IMR-90 (cell line): ENCODE measurements around the gene EMC8. TPM values are rescaled to one million over a fixed set of nuclear protein-coding genes. Genes with fewer than 3 reads are reported as not detected.

Experiments
- ATAC-seq: fragments of 200-7000 bp; cut with Tn5 transposase; 2 replicates; pipeline ENCODE4 v1.9.1; 2020; ENCODE audit warnings: low read depth, mild to moderate bottlenecking, moderate library complexity
- BruUV-seq: library from RNA; stranded (reverse); fragments of 400-500 nt; replicated peaks from 2 replicates; lab custom pipeline; 2021; lab: Mats Ljungman, UMichigan
- CTCF ChIA-PET: fragments of 300-600 bp; formaldehyde crosslinking; extraction: SDS; loops from one replicate; lab custom pipeline; 2021; ENCODE audit warnings: antibody characterized with exemption; lab: Yijun Ruan, JAX
- POLR2A ChIA-PET: fragments of 300-600 bp; sonication (Branson Sonifier 250); formaldehyde crosslinking; loops from one replicate; lab custom pipeline; 2022; ENCODE audit warnings: antibody characterized with exemption; ENCODE audit not compliant: unreplicated experiment; lab: Charles Lee
- DNase-seq: peaks from one replicate; pipeline ENCODE4 v3.0.0; 2013
- H2AFZ ChIP-seq: replicated peaks from 2 replicates; pipeline ENCODE3; 2013; ENCODE audit warnings: low read length, mild to moderate bottlenecking; ENCODE audit not compliant: poor library complexity
- H2AK5ac ChIP-seq: 2 replicates; pipeline ENCODE4 v1.6.1; 2013; ENCODE audit warnings: low read depth, low read length, inconsistent platforms
- H2AK9ac ChIP-seq: replicated peaks from 2 replicates; pipeline ENCODE3; 2013; ENCODE audit warnings: mild to moderate bottlenecking, low read depth, low read length, moderate library complexity; ENCODE audit not compliant: poor library complexity
- H2BK120ac ChIP-seq: 2 replicates; pipeline ENCODE4 v1.6.1; 2013; ENCODE audit warnings: low read depth, low read length, inconsistent platforms
- H2BK15ac ChIP-seq: 3 replicates; pipeline ENCODE4 v1.6.1; 2013; ENCODE audit warnings: low read depth, low read length, inconsistent platforms
- H2BK20ac ChIP-seq: 2 replicates; pipeline ENCODE4 v1.6.1; 2013; ENCODE audit warnings: low read depth, mild to moderate bottlenecking, inconsistent platforms, low read length, moderate library complexity
- H2BK5ac ChIP-seq: 2 replicates; pipeline ENCODE4 v1.6.1; 2013; ENCODE audit warnings: mild to moderate bottlenecking, low read depth, low read length, inconsistent platforms; ENCODE audit not compliant: poor library complexity, severe bottlenecking
- H3K14ac ChIP-seq: replicated peaks from 2 replicates; pipeline ENCODE4 v1.6.1; 2013; ENCODE audit warnings: low read depth, low read length, inconsistent platforms
- H3K18ac ChIP-seq: 2 replicates; pipeline ENCODE4 v1.6.1; 2013; ENCODE audit warnings: low read depth, low read length, control low read depth
- H3K23ac ChIP-seq: 2 replicates; pipeline ENCODE4 v1.6.1; 2013; ENCODE audit warnings: low read depth, low read length, inconsistent platforms
- H3K27ac ChIP-seq: 2 replicates; pipeline ENCODE4 v1.5.1; 2013; ENCODE audit warnings: mild to moderate bottlenecking, control low read depth, low read length; ENCODE audit not compliant: insufficient read depth
- H3K27me3 ChIP-seq: 2 replicates; pipeline ENCODE4 v1.6.1; 2013; ENCODE audit warnings: low read length; ENCODE audit not compliant: control insufficient read depth, insufficient read depth
- H3K36me3 ChIP-seq: 2 replicates; pipeline ENCODE4 v1.6.1; 2013; ENCODE audit warnings: low read length, mixed read lengths; ENCODE audit not compliant: control insufficient read depth, insufficient read depth
- H3K4ac ChIP-seq: 2 replicates; pipeline ENCODE4 v1.6.1; 2013; ENCODE audit warnings: low read depth, low read length, inconsistent platforms
- H3K4me1 ChIP-seq: 2 replicates; pipeline ENCODE4 v1.6.1; 2013; ENCODE audit warnings: low read length, mixed read lengths; ENCODE audit not compliant: control insufficient read depth, insufficient read depth
- H3K4me2 ChIP-seq: 2 replicates; pipeline ENCODE4 v1.6.1; 2013; ENCODE audit warnings: low read depth, mild to moderate bottlenecking, control low read depth, low read length, moderate library complexity
- H3K4me3 ChIP-seq: 2 replicates; pipeline ENCODE4 v1.5.1; 2013; ENCODE audit warnings: low read depth, mild to moderate bottlenecking, control low read depth, low read length, moderate library complexity; ENCODE audit not compliant: insufficient read depth
- H3K56ac ChIP-seq: 2 replicates; pipeline ENCODE4 v1.6.1; 2013; ENCODE audit warnings: low read length, inconsistent platforms; ENCODE audit not compliant: insufficient read depth; ENCODE audit errors: extremely low read depth
- H3K79me1 ChIP-seq, 2 experiments: 2 replicates each; pipeline ENCODE4 v1.6.1; 2013; ENCODE audit warnings: low read length in 2 of 2, inconsistent platforms in 1 of 2, low read depth in 1 of 2
- H3K9ac ChIP-seq: 2 replicates; pipeline ENCODE4 v1.6.1; 2013; ENCODE audit warnings: low read depth, low read length, control low read depth
- H3K9me1 ChIP-seq: 2 replicates; pipeline ENCODE4 v1.6.1; 2013; ENCODE audit warnings: low read length, inconsistent platforms; ENCODE audit not compliant: insufficient read depth
- H3K9me3 ChIP-seq: 2 replicates; pipeline ENCODE4 v1.6.1; 2013; ENCODE audit warnings: low read length; ENCODE audit not compliant: control insufficient read depth, insufficient read depth
- H4K20me1 ChIP-seq: 2 replicates; pipeline ENCODE4 v1.6.1; 2013; ENCODE audit warnings: low read length, inconsistent platforms; ENCODE audit not compliant: insufficient read depth
- H4K5ac ChIP-seq: 2 replicates; pipeline ENCODE4 v1.6.1; 2013; ENCODE audit warnings: mild to moderate bottlenecking, low read depth, low read length, control low read depth
- H4K8ac ChIP-seq, 2 experiments: 2 replicates each; pipeline ENCODE4 v1.6.1; 2013; ENCODE audit warnings: low read depth in 2 of 2, low read length in 2 of 2, control low read depth in 1 of 2, inconsistent platforms in 1 of 2
- H4K91ac ChIP-seq: 2 replicates; pipeline ENCODE4 v1.6.1; 2013; ENCODE audit warnings: low read depth, low read length, inconsistent platforms; ENCODE audit not compliant: insufficient read depth
- BHLHE40 ChIP-seq: fragments of 150-350 bp; IDR thresholded peaks from 2 replicates; pipeline ENCODE4 v1.6.1; 2016; ENCODE audit warnings: mild to moderate bottlenecking, low read depth, low read length
- CEBPB ChIP-seq: IDR thresholded peaks from 2 replicates; pipeline ENCODE4 v1.6.1; 2012; ENCODE audit warnings: low read depth, low read length, improper control_type of control experiment
- CHD1 ChIP-seq: IDR thresholded peaks from 2 replicates; pipeline ENCODE4 v1.6.1; 2012; ENCODE audit warnings: low read depth, low read length, improper control_type of control experiment
- MAFK ChIP-seq: IDR thresholded peaks from 2 replicates; pipeline ENCODE4 v1.6.1; 2012; ENCODE audit warnings: low read depth, low read length, improper control_type of control experiment
- MAZ ChIP-seq: IDR thresholded peaks from 2 replicates; pipeline ENCODE4 v1.6.1; 2012; ENCODE audit warnings: low read depth, mild to moderate bottlenecking, low read length, improper control_type of control experiment, moderate library complexity, borderline replicate concordance
- MXI1 ChIP-seq: IDR thresholded peaks from 2 replicates; pipeline ENCODE4 v1.6.1; 2012; ENCODE audit warnings: low read depth, mild to moderate bottlenecking, low read length, moderate library complexity, borderline replicate concordance
- NFE2L2 ChIP-seq: fragments of 150-350 bp; IDR thresholded peaks from 2 replicates; pipeline ENCODE4 v1.6.1; 2016; ENCODE audit warnings: low read depth, mild to moderate bottlenecking, low read length
- POLR2A ChIP-seq: IDR thresholded peaks from 2 replicates; pipeline ENCODE4 v1.6.1; 2012; ENCODE audit warnings: mild to moderate bottlenecking, low read depth, low read length
- RCOR1 ChIP-seq: IDR thresholded peaks from 2 replicates; pipeline ENCODE4 v1.6.1; 2012; ENCODE audit warnings: mild to moderate bottlenecking, low read length, improper control_type of control experiment; ENCODE audit not compliant: insufficient replicate concordance
- SMC3 ChIP-seq: fragments of 150-350 bp; IDR thresholded peaks from 2 replicates; pipeline ENCODE4 v1.6.1; 2016; ENCODE audit warnings: low read depth, mild to moderate bottlenecking, antibody characterized with exemption, low read length, moderate library complexity
- WGBS, 2 experiments: methylation state at CpG; one replicate each; pipeline versions ENCODE4 v1.1.5 to v1.1.7; 2013; ENCODE audit warnings: missing lambda C conversion rate in 2 of 2; ENCODE audit not compliant: insufficient read length in 1 of 2; ENCODE audit errors: extremely low coverage in 2 of 2; 5-methylcytosine and 5-hydroxymethylcytosine counted together
- dilution Hi-C: fragments of 300-500 bp; cut with HindIII; formaldehyde crosslinking; loops from one replicate; pipeline ENCODE4 v1.14.3; 2018; ENCODE audit warnings: low sequenced_read_pairs; ENCODE audit not compliant: unreplicated experiment
- in situ Hi-C: fragments of 300-500 bp; cut with MboI; formaldehyde crosslinking; loops from 3 replicates; pipeline ENCODE4 v1.14.3; 2019; ENCODE audit warnings: low sequenced_read_pairs, inconsistent platforms, mixed read lengths
- intact Hi-C: fragments of 100-400 bp; cut with micrococcal nuclease; formaldehyde crosslinking; loops from 2 replicates; pipeline ENCODE4 v1.10.0; 2022
- polyA plus RNA-seq, 3 experiments: library from polyadenylated mRNA; depleted of rRNA; stranded (reverse); fragments of >200 nt; gene quantifications; 2 replicates each; pipeline ENCODE4 v1.2.3, GENCODE V29; 2012; ENCODE audit warnings: low replicate concordance in 1 of 3
- total RNA-seq: library from RNA; depleted of rRNA; stranded (reverse); fragments of >200 nt; gene quantifications from 2 replicates; pipeline ENCODE4 v1.2.3, GENCODE V29; 2012
- TF ChIP-seq, protein P1 (sequence below): fragments of 150-350 bp; IDR thresholded peaks from 2 replicates; pipeline ENCODE4 v1.6.1; 2016; ENCODE audit warnings: low read depth, mild to moderate bottlenecking, low read length, moderate library complexity, borderline replicate concordance
- TF ChIP-seq, protein P2 (sequence below): conservative IDR thresholded peaks from 2 replicates; pipeline ENCODE4 v1.5.1; 2012; ENCODE audit warnings: mild to moderate bottlenecking, low read depth, low read length, improper control_type of control experiment

EMC8 gene
- total and polyA plus RNA-seq, 2 of the 4 experiments (the other 2 are of a cell fraction), result 23.7 to 48.9 TPM

DNA sequence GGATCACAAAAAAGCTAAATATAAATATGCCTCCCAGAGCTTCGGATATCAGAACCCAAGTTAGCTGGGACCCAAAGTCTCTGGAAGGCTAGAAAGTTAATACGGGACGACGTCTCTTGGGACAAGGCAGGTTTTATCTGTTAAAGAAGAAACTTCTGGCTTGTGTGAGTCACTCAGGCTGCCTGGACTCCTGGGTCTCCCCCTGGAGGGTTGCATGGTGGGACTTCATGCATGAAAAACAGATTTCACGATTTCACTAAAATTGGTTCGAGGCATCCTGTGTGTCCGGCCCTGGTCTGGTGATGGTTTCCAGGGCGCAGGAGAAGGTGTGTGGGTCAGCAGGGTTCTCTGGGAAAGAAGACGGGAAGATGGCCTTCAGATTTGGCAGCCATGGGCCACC lies 47.1 kb upstream of the EMC8 start (continued):
- TF ChIP-seq, protein P1, sequence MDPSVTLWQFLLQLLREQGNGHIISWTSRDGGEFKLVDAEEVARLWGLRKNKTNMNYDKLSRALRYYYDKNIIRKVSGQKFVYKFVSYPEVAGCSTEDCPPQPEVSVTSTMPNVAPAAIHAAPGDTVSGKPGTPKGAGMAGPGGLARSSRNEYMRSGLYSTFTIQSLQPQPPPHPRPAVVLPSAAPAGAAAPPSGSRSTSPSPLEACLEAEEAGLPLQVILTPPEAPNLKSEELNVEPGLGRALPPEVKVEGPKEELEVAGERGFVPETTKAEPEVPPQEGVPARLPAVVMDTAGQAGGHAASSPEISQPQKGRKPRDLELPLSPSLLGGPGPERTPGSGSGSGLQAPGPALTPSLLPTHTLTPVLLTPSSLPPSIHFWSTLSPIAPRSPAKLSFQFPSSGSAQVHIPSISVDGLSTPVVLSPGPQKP, result no peak
- no peak for TF ChIP-seq CEBPB
- TF ChIP-seq NFE2L2, result no peak
- no peak for TF ChIP-seq RCOR1

DNA sequence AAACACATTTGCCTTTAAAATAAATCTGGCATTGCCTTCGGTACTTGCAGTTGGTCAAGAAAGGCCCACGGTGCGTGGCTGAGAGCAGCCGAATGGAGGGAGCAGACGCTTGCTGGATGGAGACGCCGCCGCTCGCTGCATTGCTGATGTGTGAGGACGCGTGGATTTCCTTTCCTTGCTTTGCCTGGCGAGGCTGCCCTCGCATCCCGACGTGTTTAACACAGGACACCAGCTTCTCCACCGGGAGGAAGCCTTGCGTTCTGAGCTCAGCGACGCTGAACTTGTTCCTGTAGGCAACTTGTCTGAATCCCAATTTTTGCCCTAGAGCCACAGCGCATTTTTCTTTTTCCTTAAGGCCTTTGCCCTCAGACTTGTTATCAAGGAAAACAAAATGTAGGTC lies 45.9 kb upstream of the EMC8 start:
- H2AFZ ChIP-seq, result peak overlapping the region; percentile 52
- H3K36me3 ChIP-seq, result no peaks in the 10 kb centered on the region
- no peak overlapping the region for H2BK20ac ChIP-seq
- peaks cover 80% of the 10 kb centered on the region for H3K27me3 ChIP-seq
- no peak overlapping the region for H3K9ac ChIP-seq
- WGBS, 2 experiments, result 19% methylated on average over 15 of the region's 20 CpGs; no CpG with 5 or more reads in 1 of the 2 experiments
- H3K4ac ChIP-seq, result no peak overlapping the region
- DNase-seq, result no peak
- H3K23ac ChIP-seq, result no peak overlapping the region
- no peak overlapping the region for H2AK5ac ChIP-seq
- H3K18ac ChIP-seq, result no peak overlapping the region
- H3K9me1 ChIP-seq, result no peaks in the 10 kb centered on the region
- H3K4me3 ChIP-seq, result no peak overlapping the region
- H4K8ac ChIP-seq, result no peak overlapping the region
- no TSS peak for BruUV-seq
- intact Hi-C loops, result no loop called here
- ChIA-PET POLR2A (no interaction called here), CTCF (no interaction called here)
- dilution Hi-C loops, result no loop called here
- H2BK15ac ChIP-seq, result no peak overlapping the region
- no peak overlapping the region for H2AK9ac ChIP-seq
- H3K27ac ChIP-seq, result no peak overlapping the region
- no peak overlapping the region for H4K5ac ChIP-seq
- ATAC-seq, result 0 out of 2 replicates have a peak, but pooled peaks have one; percentile 48
- no peaks in the 10 kb centered on the region for H4K20me1 ChIP-seq
- no peak overlapping the region for H4K91ac ChIP-seq
- peaks cover 5% of the 10 kb centered on the region for H3K9me3 ChIP-seq
- H3K14ac ChIP-seq, result no peak overlapping the region
- H3K56ac ChIP-seq, result no peak overlapping the region
- H2BK5ac ChIP-seq, result no peak overlapping the region
- in situ Hi-C loops, result no loop called here
- H3K4me2 ChIP-seq, result no peak overlapping the region; the same call in 1 of the 2 replicates
- no peaks in the 10 kb centered on the region for H3K79me1 ChIP-seq
- H2BK120ac ChIP-seq, result no peak overlapping the region
- no peaks in the 10 kb centered on the region; the same call in 1 of the 2 replicates for H3K4me1 ChIP-seq
- TF ChIP-seq MAZ (no peak), POLR2A (no peak), RCOR1 (no peak), MAFK (no peak), SMC3 (no peak), NFE2L2 (no peak), CHD1 (no peak), BHLHE40 (no peak), CEBPB (no peak), MXI1 (no peak)
- TF ChIP-seq, protein P2, sequence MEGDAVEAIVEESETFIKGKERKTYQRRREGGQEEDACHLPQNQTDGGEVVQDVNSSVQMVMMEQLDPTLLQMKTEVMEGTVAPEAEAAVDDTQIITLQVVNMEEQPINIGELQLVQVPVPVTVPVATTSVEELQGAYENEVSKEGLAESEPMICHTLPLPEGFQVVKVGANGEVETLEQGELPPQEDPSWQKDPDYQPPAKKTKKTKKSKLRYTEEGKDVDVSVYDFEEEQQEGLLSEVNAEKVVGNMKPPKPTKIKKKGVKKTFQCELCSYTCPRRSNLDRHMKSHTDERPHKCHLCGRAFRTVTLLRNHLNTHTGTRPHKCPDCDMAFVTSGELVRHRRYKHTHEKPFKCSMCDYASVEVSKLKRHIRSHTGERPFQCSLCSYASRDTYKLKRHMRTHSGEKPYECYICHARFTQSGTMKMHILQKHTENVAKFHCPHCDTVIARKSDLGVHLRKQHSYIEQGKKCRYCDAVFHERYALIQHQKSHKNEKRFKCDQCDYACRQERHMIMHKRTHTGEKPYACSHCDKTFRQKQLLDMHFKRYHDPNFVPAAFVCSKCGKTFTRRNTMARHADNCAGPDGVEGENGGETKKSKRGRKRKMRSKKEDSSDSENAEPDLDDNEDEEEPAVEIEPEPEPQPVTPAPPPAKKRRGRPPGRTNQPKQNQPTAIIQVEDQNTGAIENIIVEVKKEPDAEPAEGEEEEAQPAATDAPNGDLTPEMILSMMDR, result no peak
- TF ChIP-seq, protein P1, result no peak
